Calu3 (cell line): ENCODE results near the gene TAS1R2. TPM values are rescaled to one million over a fixed set of nuclear protein-coding genes. Genes with fewer than 3 reads are reported as not detected.
"Not testable (repeated sequence)": the region's sequence is repeated elsewhere in the genome, so short reads cannot be mapped to it uniquely, and the experiment has no call there.

Experiments used
- BruUV-seq: library from RNA; stranded (reverse); fragments of 400-500 nt; replicated peaks from 2 replicates; lab custom pipeline; 2021; lab: Mats Ljungman, UMichigan
- CTCF ChIA-PET: fragments of 300-600 bp; sonication (Branson Sonifier 250); formaldehyde crosslinking; loops from one replicate; lab custom pipeline; 2022; ENCODE audit warnings: antibody characterized with exemption; lab: Charles Lee
- DNase-seq: peaks from one replicate; pipeline ENCODE4 v3.0.0; 2022
- H3K27ac Mint-ChIP-seq: one replicate; pipeline ENCODE4 v1.8.0; 2022; ENCODE audit warnings: mixed read lengths; ENCODE audit not compliant: unreplicated experiment
- H3K27me3 Mint-ChIP-seq: one replicate; pipeline ENCODE4 v1.8.0; 2022; ENCODE audit warnings: mixed read lengths; ENCODE audit not compliant: unreplicated experiment
- H3K36me3 Mint-ChIP-seq: one replicate; pipeline ENCODE4 v1.8.0; 2022; ENCODE audit warnings: mild to moderate bottlenecking, moderate library complexity, mixed read lengths; ENCODE audit not compliant: insufficient read depth, unreplicated experiment
- H3K4me1 Mint-ChIP-seq: one replicate; pipeline ENCODE4 v1.8.0; 2022; ENCODE audit warnings: mild to moderate bottlenecking, low read depth, mixed read lengths; ENCODE audit not compliant: unreplicated experiment
- H3K4me3 Mint-ChIP-seq: one replicate; pipeline ENCODE4 v1.8.0; 2022; ENCODE audit warnings: mild to moderate bottlenecking, low read depth, moderate library complexity, mixed read lengths; ENCODE audit not compliant: unreplicated experiment
- H3K9me3 Mint-ChIP-seq: one replicate; pipeline ENCODE4 v1.8.0; 2022; ENCODE audit warnings: low read depth, mixed read lengths; ENCODE audit not compliant: unreplicated experiment
- CTCF ChIP-seq: fragments of 200-600 bp; IDR thresholded peaks from one replicate; pipeline ENCODE4 v1.8.0; 2022; ENCODE audit warnings: antibody characterized with exemption; ENCODE audit not compliant: unreplicated experiment
- intact Hi-C: fragments of 100-400 bp; cut with micrococcal nuclease; formaldehyde crosslinking; loops from one replicate; pipeline ENCODE4 v1.10.0; 2022; ENCODE audit not compliant: unreplicated experiment
- total RNA-seq: library from RNA; stranded (reverse); gene quantifications from 2 replicates; pipeline ENCODE4 v1.2.3, GENCODE V29; 2022

TAS1R2 gene
- total RNA-seq, 1 experiment from 2014 or later: not detected

- no peak overlapping the region for H3K27ac Mint-ChIP-seq
- TF ChIP-seq CTCF: no peak
Measured at GRCh38 chr1:18855573-18855972, 3.9 kb downstream of the TAS1R2 start.

GRCh38 chr1:18854331-18855025 lies 5.0 kb downstream of the TAS1R2 start:
- Mint-ChIP-seq H3K9me3 (no peaks in the 10 kb centered on the region), H3K27me3 (peaks cover 21% of the 10 kb centered on the region), H3K4me1 (no peaks in the 10 kb centered on the region), H3K36me3 (no peaks in the 10 kb centered on the region), H3K27ac (no peak overlapping the region), H3K4me3 (no peak overlapping the region)
- no peak for DNase-seq
- TF ChIP-seq CTCF: no peak
- CTCF ChIA-PET: no interaction called here
- BruUV-seq: no TSS peak
- intact Hi-C loops: no loop called here

More at GRCh38 chr1:18855573-18855972, 3.9 kb downstream of the TAS1R2 start:
- peaks cover 21% of the 10 kb centered on the region for H3K27me3 Mint-ChIP-seq
- H3K9me3 Mint-ChIP-seq: no peaks in the 10 kb centered on the region
- CTCF ChIA-PET: no interaction called here
- DNase-seq: no peak
- H3K36me3 Mint-ChIP-seq: no peaks in the 10 kb centered on the region
- H3K4me1 Mint-ChIP-seq: no peaks in the 10 kb centered on the region
- intact Hi-C loops: no loop called here
- no peak overlapping the region for H3K4me3 Mint-ChIP-seq
- BruUV-seq: no TSS peak

- H3K4me1 Mint-ChIP-seq: no peaks in the 10 kb centered on the region
- CTCF ChIA-PET: no interaction called here
- DNase-seq: no peak
- no peaks in the 10 kb centered on the region for H3K9me3 Mint-ChIP-seq
- BruUV-seq: no TSS peak
- intact Hi-C loops: no loop called here
- no peak overlapping the region for H3K27ac Mint-ChIP-seq
- H3K4me3 Mint-ChIP-seq: no peak overlapping the region
- H3K36me3 Mint-ChIP-seq: no peaks in the 10 kb centered on the region
- H3K27me3 Mint-ChIP-seq: peaks cover 29% of the 10 kb centered on the region
- no peak for TF ChIP-seq CTCF
Measured at GRCh38 chr1:18852501-18852900, 7.0 kb downstream of the TAS1R2 start.

GRCh38 chr1:18849261-18849711 lies 10.2 kb downstream of the TAS1R2 start:
- Mint-ChIP-seq H3K27ac (no peak overlapping the region), H3K4me1 (no peaks in the 10 kb centered on the region), H3K9me3 (no peaks in the 10 kb centered on the region), H3K4me3 (no peak overlapping the region), H3K27me3 (peaks cover 40% of the 10 kb centered on the region), H3K36me3 (no peaks in the 10 kb centered on the region)
- no TSS peak for BruUV-seq
- CTCF ChIA-PET: interaction anchor here (0.5 kb wide), 1 partner anchor 15 kb away, joined by 5 read pairs; no protein-coding TSS in a partner anchor
- no peak for DNase-seq
- no peak for TF ChIP-seq CTCF
- intact Hi-C loops: no loop called here

GRCh38 chr1:18847723-18848122 lies 11.7 kb downstream of the TAS1R2 start:
- intact Hi-C loops, H3K27ac Mint-ChIP-seq, H3K4me3 Mint-ChIP-seq, DNase-seq, H3K36me3 Mint-ChIP-seq, H3K4me1 Mint-ChIP-seq, H3K9me3 Mint-ChIP-seq, BruUV-seq: not testable (repeated sequence)
- H3K27me3 Mint-ChIP-seq: peaks cover 55% of the 10 kb centered on the region
- CTCF ChIA-PET: interaction anchor here (0.5 kb wide), 1 partner anchor 152 kb away, joined by 3 read pairs; no protein-coding TSS in a partner anchor
